GM19193 (cell line): ENCODE results near the gene IGF2BP2.

ENCODE experiments used
- POLR2A ChIP-seq: IDR thresholded peaks from 4 replicates; pipeline ENCODE4 v1.6.1; 2011; ENCODE audit not compliant: insufficient read depth, insufficient read length; ENCODE audit errors: extremely low read depth

IGF2BP2 gene

DNA sequence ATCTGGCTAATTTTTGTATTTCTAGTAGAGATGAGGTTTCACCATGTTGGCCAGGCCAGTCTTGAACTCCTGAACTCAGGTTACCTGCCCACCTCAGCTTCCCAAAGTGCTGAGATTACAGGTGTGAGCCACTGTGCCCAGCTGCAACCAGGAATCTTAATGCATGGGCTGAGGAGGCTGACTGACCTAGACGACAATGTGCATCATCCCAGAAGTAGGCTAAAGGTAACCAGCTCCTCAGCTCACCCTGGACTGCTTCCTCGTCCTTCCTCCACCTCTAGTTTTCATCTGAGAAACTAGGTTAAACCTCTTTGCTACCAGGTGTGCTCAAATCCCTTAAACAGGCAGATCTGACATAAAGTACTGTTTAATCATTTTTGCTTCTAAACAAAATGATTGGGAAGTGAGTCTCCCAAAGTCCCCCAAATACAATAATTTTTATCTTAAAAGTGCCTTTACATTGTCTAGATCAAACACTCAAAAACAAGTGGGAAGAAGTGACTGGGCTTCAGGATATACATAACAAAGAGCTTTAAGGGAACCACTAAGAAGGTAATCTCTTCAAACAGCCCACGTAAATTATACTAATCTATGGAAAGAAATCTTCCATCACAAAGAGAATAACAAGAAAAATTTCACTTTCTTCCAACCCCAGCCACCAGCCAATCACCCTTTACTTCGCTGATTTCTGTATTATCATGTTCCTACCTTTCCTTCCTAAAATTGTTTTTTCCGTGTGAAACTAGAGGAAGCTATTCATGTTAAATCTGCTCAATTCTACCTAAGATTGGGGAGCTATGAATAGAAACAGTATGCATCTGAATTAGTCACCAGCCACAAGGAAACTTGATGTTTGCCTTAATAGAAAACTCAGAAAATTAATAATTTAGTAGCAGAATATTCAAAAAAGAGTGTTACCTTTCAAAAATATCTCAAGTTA lies 34.7 kb downstream of the IGF2BP2 start:
- TF ChIP-seq POLR2A = no peak

DNA sequence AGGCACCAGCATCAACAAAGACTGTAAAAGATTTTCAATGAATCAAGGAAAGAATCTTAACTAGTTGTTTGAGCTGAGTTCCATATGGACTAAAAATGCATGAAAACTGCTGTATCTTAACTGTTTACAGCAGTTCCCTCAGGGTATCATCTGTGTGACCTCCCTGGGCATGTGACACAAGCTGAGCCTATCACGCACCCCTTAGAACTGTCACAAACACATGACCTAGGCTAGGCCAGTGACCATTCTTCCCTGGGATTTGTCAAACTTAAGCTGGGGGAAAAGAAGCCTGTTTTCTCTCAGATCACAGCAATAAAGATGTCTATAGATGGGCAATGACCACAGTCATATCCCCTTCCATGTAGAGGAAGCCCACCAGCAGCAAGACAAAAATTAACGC lies 35.7 kb downstream of the IGF2BP2 start:
- TF ChIP-seq POLR2A = no peak

DNA sequence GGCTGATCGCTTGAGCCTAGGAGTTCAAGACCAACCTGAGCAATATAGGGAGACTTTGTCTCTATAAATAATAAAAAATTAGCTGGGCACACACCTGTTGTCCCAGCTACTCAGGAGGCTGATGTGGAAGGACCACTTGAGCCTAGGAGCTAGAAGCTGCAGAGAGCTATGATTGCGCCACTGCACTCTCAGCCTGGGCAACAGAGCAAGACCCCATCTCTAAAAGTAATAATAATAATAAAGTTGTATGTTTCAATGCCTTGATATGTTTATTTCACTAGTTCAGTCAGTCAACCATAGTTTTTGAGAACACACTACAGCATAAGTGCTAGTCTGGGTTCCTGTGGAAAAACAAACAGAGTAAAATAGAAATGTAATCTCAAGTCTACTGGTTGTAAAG lies 36.5 kb downstream of the IGF2BP2 start:
- no peak for TF ChIP-seq POLR2A

DNA sequence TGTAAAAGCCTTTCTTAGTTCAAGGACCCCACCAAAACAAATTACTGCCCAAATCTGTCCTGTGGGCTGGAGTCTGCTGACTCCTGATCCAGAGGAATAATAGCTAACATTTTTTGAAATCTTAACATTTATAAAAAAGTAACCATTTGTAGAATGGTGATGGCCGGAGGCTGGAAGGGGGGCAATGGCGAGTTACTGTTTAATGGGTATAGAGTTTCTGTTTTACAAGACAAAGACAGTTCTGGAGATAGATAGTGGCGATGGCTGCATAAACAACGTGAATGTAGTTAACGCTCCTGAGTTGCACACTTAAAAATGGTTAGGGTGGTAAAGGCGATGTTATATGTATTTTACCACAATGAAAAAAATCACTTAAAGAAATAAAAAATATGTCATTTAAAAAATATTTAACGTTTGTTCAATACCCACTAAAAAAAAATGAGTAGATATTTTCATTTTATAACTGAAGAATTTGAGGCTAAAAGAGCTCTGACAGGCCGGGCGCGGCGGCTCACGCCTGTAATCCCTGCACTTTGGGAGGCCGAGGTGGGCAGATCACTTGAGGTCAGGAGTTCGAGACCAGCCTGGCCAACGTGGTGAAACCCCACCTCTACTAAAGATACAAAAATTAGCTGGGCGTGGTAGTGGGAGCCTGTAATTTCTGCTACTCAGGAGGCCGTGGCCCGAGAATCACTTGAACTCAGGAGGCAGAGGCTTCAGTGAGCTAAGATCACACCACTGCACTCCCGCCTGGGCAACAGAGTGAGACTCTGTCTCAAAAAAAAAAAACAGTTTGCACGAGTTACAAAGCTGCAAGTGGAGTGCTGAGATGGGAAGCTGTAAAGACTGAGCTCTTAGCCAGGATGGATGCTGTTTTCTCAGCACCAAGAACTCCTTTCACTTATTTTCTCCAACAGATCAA lies 37.6 kb downstream of the IGF2BP2 start:
- TF ChIP-seq POLR2A = no peak

DNA sequence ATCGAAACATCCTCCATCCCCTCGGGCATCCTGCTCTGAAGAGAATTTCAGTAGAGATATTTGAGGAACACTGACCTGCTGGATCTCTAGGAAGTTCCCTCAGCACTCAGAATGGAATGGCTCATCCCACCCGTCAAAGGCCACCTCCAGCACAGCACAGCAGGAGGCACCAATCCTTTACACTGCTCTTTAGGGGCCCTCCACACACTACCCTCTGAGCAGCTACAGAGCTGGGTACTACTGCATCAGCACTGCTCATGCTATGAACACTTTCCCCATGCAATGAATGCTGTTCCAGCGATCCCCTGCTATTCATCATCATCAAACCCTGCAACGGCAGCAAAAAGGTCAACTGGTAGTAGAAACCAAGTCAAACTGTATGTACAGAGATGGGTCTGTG lies 40.5 kb downstream of the IGF2BP2 start:
- no peak for TF ChIP-seq POLR2A

DNA sequence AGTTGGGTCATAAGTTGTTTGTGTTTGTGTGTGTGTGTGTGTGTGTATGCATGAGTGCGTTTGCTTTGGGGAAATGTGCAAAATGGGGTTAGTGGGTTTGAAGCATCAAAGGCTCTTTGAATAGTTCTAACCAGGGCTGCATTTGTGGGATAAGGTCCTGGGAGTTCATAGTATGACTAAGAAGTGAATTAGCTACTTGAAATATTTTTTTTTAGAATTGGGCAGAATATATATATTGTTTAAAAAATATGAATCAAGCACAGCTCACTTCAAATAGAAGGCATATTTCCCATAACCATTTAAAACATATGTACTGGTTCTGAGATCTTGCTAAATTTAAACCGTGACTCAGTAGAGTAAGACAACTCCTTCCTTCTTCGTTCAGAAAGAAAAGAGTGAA lies 43.1 kb downstream of the IGF2BP2 start:
- TF ChIP-seq POLR2A = no peak

DNA sequence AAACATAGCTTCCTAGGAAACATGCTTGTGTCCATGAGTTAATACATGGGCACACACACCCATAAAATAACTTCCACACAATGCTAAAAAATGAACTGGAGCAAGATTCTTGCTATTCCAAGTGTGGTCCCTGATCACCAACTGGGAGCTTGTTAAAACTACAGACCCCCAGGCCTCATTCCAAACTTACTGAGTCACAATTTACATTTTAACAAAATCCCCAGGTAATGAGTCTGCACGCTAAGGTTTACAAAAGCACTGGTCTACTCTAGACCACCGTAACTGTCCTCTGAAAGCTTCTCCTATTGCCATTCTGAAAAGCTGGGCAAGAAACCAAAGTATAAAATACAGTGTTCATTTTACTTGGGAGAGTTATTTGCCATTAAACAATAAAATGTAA lies 45.4 kb downstream of the IGF2BP2 start:
- TF ChIP-seq POLR2A = no peak

DNA sequence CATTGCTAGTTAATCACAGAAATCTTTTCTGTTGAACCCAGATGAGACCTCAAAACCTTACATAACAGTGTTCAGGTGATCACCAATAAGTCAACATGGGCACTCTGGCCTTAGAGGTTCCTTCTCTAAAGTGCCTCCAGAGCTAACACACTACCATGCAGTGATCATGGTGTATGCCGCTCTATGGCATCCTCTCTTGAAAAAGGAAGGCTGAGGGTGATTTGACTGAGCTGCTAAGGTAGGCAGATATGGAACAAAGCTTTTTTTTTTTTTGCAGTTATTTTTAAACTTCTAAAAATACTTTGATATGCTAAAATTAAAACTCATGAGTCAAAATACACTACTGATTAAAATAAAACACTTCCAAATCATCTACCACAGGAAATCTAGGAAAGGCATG lies 46.0 kb downstream of the IGF2BP2 start:
- TF ChIP-seq POLR2A = no peak

DNA sequence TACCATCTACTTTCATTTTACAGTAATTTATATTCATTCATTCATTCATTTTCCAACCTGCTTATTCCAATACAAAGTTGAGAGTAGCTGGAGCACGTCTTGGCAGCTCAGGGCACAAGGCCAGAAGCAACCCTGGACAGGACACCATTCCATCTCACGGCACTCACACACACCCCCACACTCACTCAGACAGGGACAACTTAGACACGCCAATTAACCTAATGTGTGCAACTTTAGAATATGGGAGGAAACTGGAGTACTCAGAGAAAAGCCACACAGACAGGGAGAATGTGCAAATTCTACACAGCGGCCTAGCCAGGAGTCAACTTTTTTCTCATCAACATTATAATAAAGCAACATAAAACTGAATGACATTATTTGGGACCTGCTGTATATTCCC lies 46.7 kb downstream of the IGF2BP2 start:
- TF ChIP-seq POLR2A = no peak

DNA sequence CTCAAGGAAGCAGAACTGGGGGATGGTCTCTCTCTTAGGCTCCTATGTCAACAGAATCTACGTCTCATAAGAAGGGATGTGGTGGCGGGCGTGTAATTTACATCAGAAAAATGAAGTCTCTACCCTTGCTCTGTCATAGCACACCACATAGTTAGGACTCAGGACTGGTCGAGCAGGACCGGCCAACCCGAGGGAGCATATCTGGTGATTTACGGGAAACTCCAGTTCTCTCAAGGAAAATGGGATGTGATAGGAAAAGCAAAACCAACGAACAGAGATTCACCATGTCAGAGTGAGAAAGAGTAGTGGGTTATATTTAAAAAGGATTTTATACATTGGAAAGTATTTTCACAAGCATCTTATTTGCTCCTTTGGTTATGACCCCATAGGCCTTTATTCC lies 54.7 kb downstream of the IGF2BP2 start:
- no peak for TF ChIP-seq POLR2A

DNA sequence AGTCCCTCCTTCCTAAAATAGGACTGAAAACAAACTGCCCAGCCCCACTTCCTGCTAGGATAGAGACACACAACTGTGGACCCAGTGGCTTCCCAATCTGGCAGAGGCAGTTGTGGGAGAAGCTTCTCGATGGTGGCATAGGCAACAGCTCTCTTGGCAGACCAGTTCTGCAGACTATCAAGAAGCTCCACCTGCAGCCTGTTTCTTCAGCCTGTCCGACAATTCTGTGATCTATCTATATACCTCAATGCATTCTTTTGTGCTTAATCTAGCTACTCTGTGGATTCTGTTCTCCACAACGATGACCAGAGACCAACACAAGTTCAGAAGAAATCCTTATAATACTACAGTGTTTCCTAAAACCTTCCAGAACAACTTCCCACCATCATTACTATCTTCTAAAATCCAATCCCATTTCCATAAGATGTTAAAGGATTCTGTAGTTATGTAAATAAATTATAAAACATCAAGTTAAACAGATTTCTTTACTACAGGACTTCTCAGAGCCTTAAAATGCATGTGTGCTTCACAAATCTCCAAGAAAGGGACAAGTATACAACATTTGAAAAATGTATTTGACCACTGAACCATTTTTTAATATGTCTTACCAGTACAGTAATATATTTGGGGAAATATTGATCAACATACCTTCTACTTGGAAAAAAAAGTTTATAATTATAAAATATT lies 57.7 kb downstream of the IGF2BP2 start:
- TF ChIP-seq POLR2A = no peak

DNA sequence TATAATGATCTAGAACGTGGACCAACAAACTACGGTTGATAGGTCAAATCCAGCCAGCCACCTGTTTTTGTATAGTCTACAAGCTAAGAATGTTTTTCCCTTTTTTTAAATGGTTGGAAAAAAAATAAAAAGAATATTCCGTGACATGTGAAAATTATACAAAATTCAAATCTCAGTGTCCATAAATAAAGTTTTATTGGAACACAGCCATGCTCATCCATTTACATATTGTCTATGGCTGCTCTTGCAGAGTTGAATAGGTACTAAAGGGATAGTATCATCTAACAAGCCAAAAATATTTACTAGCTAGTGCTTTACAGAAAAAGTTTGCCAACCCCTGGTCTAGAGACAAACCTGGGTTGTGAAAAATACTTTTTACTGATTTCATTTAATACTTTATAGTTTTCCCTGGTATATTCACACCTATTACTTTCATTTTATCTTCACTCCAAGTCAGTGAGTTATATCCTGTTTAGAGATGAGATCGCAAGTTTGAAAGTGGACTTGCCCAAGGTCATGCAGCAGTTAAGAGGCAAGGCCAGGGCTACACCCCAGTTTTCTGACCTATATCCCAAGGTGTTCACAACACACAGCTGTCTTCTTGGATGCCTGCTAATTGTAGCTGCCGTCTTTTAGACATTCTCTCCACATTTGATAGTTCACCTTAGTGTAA lies 58.4 kb downstream of the IGF2BP2 start:
- TF ChIP-seq POLR2A = no peak

DNA sequence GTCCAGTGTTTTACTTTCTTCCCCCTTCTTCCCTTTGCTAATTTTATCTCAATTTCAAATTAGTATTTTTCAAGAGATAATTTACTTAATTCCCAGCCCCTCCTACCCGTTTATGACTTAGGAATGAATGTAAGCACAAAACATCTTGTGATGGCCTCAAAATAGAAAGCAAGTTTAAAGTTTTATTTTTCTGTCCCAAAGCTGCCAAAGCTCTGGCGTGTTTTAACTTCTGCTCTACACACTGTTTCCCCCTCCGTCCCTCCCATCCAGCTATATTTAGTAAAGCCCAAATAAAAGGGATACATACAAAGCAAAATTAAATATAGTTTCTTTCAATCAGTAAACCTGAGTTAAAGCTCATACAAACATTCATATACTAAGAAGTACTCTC lies 59.9 kb downstream of the IGF2BP2 start:
- no peak for TF ChIP-seq POLR2A

DNA sequence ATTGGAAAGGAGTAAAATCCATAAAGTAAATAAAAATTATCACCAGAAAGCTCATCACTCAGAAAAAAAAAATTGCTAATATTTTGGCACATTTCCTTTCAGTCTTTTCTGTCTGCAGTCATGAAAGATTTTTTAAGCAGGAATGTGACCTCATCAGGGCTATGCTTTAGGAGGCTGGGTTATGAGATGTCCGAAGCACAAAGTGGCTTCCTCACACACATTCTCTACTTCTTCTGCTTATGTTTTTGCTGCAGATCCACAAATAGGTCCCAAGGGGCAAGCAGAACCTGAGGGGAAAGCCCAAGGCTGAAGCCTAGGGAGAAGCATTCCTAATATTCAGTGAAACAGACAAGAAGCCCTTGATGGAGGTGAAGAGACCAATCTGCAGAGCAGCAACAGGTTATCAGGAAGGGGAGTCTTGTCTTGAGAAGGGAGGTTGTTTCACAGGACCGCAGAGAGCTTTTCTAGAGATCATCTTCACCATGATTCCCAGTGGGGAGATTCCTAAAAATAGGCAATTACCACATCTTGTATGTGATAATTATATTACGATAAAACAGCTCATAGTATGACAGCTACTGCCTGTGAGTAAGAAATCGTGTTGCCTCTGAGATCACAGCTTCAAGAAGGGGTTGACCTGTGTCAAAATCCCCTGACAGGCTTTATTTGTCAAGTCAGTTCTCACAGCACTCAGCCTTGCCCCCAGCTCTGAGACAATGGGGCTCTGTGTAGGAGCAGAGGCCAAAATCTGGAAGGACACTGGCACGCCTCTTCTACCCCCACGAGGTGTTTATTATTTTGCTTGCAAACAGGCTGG lies 60.5 kb downstream of the IGF2BP2 start:
- TF ChIP-seq POLR2A = no peak

DNA sequence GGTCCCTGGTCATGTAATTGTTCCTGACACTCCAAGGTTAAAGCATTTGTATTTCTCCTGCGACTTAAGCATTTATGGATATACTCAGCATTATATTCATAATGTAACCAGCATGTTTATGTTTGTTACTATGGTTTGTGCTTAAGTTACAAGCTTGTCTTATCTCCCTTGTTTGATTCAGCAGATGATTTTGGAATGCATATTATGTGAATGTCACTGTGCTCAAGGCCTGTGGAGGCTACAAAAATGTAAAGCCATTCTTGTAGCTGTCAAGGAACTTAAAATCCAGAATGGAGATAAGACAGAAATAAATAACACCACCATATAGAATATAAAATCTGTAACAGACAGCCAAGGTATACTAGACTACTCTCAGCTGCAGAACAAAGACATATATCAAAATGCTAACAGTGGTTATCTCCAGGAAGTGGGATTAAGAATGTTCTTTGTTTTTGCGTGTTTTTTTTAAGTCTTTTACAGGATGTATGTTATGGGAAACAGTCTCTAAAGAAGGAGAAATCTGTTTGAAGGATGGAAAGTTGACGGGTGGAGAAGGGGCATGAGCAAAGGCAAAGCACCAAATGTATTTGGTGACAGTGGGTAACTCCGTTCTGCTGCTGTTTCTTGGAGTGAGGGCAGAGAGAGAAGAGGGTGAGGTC lies 61.4 kb downstream of the IGF2BP2 start:
- no peak for TF ChIP-seq POLR2A
